Measurements from ENCODE around the gene KMT2B.
A peak's percentile ranks its signal among the peaks of the same experiment; 100 is the strongest.

Gene KMT2B

DNA sequence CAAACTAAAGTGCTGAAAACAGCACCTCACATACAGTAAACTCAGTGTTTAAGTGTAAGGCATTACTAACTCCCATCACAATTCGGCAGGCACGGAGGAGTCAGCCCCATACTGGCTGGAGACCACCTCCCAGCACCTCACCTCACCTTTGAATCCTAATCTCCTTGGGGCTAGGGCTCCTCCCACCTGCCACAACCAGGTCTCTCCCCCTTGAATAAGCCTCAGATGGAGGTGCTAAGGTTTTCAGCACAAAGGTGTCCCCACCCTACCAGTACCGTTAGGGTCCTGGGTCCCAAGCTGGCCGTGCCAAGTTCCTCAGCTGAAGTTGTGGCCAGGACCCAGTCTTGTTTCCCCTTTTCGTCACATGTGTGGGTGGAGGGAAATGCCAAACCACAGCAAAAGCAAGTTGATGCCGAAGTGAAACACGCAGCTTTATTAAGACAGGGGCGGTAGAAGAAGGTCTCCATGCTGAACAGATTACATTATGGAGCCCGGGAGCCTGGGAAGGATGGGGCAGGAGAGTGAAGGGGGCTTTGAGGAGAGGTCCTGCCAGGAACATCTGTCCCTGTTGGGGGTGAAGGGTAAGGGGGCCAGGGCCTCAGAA lies 24.4 kb downstream of the KMT2B start, which contains the start of gene IGFLR1:
Gene IGFLR1 (minus strand): TSS at position 332 of the 604 bp plus-strand sequence. CDS start 1,272 bp downstream, outside the sequence.
- DNase-seq (ENCODE audit: low read depth in 2 of 2) = peak; percentile 65 to 71

DNA sequence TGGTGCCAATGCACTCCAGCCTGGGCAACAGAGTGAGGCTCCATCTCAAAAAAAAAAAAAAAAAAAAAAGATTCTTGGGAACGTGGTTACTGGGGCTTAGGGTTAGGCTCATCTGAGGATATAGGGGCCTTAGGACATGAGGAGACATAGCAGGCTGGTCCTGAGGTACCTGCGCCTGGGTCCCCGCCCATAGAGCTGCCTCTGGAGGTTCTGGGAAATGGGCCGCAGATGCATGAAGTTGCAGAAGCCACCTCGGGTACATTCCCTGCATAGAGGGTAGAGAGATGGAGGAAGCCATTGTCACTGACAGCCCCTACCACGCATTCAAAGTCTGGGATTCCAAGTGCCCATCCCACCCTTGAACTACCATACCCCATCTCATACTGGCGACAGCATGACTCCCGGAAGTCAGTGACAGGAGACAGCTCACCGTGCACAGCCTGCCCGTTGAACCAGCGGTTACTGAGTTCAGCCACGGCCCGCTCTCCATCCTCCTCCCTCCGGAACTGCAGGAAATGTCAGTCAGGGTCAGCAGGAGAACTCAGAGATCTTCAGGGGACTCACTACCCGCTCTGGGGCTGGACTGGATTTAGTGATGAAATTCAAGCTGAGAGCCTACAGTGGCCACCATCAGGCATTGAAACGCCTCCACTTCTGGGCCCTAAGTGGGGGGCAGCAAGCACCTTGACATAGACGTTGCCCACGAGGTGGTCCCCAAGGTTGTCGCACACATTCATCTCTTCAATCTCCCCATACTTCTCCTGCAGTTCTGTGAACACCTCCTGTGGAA lies 26.0 kb downstream of the KMT2B start:
- no peak for DNase-seq (ENCODE audit: low read depth in 2 of 2)

DNA sequence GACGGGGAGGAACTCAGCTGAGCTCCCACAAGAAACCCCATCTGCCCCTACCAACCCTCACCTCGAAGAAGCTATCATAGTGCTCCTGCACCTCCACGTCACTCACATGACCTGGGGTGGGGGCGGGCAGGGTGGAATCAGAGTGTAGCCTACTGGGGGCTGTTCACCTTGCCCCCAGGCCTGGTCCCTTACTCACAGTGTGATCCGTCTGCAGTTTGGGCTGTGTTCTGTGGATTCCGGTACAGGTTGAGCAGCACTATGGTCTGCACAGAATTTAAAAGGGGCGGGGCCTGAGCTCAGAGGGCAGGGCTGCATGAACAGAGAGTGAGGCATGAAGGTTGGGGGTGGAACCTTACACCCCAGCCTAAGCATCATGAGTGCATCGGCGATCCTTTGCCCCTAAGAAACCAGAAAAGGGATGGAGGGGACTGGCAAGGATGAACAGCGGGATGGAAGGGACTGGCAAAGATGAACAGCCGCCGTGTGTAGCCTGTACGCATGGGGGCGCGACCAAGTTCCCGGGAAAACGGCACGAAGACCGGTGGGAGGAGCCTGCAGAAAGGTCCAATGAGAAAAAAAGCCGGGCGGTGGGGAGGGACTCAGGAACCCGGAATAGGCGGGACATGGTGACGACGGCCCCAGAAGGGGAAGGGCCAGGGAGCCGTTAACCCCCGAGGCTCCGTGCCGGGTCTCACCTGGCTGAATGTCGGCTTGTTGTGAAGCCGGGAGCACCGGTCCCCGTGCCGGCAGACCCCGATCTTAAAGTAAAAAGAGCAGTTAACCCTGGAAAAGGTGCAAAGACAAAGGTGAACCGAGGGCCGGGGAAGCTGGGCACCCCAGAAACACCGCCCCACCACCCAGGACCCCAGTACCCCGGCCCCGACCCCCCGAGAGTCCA lies 26.9 kb downstream of the KMT2B start:
- peak; percentile 90 to 91 for DNase-seq (ENCODE audit: low read depth in 2 of 2)

DNA sequence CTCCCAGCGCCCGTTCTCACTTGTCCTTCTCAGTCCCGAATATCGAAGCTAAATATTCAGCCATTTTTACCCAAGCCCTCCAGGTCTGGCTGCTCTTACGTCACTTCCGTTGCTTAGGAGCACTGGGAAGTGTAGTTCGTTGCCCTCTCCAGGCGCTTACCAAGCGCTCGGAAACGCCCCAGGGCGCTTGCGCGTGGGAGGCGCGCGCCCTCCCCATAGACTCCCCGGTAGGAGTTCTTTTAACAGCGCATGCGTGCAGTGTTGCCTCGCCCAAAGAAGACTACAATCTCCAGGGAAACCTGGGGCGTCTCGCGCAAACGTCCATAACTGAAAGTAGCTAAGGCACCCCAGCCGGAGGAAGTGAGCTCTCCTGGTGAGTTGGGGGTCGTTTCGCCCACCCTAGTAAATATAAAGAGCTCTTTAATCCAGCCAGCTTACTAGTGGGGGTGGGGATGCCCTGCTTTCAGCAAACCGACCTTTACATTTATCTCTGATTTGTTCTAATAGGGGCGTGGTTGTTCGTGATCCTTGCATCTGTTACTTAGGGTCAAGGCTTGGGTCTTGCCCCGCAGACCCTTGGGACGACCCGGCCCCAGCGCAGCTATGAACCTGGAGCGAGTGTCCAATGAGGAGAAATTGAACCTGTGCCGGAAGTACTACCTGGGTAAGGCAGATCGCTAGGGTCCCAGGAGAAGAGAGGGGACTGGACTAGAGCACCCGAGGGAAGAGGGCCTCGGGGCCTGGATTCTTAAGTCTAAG lies 27.7 kb downstream of the KMT2B start, which contains the start of the genes PSENEN and U2AF1L4:
Gene PSENEN (plus strand): TSS at position 324 of the 759 bp plus-strand sequence. CDS start 280 bp downstream, at position 604.
Gene U2AF1L4 (minus strand): TSS at position 91 of the 759 bp plus-strand sequence. CDS start 27 bp downstream, at position 64.
- peak; percentile 91 to 93 for DNase-seq (ENCODE audit: low read depth in 2 of 2)

DNA sequence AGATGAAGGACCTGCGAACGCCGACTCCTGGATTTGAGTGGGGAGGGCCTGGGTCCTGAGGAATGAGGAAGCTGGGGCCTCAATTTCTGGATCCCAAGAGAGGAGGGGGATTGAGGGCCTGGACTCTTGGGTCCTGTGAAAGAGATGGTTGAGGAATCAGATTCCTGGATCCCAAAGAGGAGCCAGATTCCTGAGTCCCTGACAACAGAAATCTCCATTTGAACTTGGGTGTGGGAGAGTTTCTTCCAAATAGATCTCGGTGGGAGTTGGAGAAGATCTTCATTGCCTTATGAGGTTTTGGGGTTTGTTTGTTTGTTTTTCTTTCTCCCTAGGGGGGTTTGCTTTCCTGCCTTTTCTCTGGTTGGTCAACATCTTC lies 28.3 kb downstream of the KMT2B start:
- no peak for DNase-seq (ENCODE audit: low read depth in 2 of 2)

DNA sequence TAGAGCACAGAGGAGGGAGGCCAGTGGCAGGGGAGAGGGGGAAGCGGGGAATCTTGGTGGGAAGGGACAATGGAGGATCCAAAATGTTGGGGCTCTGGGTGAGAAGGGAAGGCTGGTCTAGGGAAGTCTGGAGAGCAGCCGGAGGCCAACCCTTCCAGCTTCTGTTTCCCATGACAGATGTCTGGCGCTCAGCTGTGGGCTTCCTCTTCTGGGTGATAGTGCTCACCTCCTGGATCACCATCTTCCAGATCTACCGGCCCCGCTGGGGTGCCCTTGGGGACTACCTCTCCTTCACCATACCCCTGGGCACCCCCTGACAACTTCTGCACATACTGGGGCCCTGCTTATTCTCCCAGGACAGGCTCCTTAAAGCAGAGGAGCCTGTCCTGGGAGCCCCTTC lies 28.7 kb downstream of the KMT2B start:
- no peak for DNase-seq (ENCODE audit: low read depth in 2 of 2)

DNA sequence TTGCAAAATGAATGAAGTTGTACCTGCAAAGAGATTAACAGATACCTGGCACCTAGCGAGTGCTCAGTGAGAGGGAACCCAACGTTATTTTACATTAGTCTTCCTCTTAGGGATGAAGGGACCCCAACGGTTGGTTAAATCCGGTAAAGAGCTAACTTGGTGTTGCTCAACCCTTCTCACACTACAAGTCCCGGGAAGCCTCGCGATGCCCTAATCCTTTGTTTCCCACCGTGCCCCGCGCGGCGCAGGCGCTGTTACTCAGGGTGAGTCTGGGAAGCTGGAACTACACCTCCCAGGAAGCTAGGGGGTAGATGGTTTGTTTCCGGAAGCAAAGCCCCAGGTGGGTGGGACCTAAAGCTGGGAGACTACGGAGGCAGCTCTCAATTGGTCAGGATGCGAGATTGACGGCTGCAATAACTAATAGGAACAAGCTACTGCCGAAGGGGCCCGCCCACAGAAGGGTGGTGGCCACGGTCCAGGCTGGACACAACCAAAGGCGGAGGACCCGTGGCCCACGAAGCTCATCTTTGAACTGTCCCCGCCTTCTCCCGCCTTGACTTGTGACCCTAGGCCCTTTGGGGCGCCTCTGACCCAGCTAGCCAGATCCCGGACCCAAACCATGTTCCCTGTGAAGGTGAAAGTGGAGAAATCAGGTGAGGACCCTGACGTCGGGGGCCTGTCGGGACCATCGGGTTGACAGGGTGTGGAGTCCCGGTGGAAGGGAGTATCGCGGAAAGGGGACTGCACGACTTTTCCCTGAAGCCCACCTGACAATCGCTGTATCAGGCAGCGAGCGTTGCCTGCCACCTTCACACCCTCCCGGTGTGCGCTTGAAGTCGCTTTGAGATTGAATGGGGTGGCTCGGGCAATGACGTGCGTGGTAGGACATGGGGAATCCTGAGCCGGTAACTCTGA lies 30.6 kb downstream of the KMT2B start, which contains the start of gene LIN37:
Gene LIN37 (plus strand): TSS at position 471 of the 915 bp plus-strand sequence. CDS start 149 bp downstream, at position 620.
- DNase-seq (ENCODE audit: low read depth in 2 of 2) = peak; percentile 97 to 98

DNA sequence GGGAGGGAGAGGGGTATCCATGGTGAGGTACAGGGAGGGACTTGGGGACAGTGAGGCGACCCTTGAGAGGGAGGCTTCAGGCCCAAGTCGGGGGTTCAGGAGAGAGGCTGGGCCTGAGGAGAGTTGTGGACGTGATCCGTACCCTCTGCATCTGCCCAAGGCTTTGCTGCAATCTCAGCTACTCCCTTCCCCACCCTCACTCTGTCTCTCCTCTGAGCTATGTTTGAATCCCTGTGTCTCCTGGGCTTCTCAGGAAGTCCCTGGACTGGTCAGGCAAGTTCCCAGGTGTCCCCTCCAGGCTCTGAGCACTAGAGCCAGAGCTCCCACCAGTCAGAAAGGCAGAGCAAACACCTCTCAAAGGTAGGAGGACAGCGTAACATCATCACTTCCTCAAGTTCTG lies 32.4 kb downstream of the KMT2B start:
- DNase-seq (ENCODE audit: low read depth in 2 of 2) = no peak

DNA sequence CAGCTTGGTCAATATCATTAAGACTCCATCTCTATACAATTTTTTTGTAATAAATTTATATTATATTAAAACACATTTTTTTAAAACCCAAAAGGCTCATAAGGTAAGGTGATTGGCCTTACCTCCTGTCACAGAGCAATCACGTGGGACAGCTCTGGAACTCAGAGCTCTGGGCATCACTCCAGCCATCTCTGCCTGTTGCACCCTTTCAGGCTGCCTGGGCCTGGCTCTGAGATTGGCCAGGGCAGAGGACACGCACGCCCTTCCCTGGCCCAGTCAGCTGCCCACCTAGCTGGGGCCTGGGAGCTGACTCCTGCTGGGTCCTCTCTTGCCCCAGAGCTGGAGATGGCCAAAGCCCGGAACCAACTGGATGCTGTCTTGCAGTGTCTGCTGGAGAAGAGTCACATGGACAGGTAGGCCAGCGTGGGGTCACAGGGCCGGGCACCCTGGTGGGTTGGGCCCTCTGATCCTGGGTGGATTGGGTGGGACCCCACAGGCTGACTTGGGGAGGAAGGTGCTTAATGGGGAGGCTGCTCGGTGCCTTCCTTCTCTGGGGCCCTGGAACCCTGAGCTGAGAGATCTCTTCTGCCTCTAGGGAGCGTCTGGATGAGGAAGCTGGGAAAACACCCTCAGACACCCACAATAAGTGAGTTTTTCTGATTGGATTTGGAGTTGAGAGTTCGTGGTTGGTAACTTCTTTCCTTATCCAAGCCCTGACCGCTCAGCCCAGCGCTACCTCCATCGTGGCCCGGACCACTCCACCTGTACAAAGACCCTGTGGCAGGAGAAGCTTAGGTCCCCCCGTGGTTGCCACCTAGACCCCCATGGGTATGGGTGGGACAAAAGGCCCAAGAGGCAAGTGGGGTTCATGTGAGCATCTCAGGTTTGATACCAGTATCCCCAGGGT lies 34.3 kb downstream of the KMT2B start:
- DNase-seq (ENCODE audit: low read depth in 2 of 2) = no peak

DNA sequence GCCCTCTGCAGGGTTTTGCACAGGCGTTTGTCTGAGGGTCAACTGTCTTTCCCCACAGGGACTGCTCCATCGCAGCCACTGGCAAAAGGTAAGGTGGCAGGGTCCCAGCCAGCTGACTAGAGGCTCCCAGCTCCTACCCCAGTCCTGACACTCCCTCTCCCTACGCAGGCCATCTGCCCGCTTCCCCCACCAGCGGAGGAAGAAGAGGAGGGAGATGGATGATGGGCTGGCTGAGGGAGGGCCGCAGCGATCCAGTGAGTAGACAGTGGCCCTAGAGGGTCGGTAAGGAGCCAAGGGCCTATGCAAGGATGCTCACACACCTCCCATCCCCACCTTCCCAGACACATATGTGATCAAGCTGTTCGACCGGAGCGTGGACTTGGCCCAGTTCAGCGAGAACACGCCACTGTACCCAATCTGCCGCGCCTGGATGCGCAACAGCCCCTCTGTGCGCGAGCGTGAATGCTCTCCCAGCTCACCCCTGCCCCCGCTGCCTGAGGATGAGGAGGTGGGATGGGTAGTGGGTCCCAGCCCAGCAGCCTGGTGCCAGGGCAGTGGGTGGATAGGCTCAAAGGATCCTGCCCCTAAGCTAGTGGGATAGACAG lies 35.0 kb downstream of the KMT2B start:
- no peak for DNase-seq (ENCODE audit: low read depth in 2 of 2)

DNA sequence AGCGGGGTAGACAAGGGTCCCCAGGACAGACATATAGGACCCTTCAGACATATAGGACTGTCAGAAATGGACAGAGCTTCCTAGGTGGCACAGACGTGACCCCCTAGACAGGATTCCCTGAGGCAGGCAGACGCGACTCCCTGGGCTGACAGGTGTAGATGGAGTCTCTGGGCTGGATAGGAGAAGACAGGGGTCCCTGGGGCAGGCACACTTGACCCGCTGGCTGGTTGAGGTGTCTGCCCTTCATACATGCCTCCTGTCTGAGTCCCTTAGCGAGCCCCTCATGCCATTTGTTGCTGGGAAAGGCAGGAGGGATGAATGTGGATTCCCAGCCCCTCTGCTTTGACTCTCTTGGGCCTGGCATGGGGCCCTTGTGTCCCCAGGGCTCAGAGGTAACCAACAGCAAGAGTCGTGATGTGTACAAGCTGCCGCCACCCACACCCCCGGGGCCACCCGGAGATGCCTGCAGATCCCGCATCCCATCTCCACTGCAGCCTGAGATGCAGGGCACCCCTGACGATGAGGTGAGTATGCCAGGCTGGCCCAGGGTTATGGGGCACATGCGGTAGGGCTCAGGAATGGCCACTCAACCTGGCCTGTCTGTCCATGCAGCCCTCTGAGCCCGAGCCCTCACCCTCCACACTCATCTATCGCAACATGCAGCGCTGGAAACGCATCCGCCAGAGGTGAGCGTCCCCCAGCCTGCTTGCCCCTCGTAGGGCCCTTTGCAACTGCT lies 36.0 kb downstream of the KMT2B start:
- DNase-seq (ENCODE audit: low read depth in 2 of 2) = no peak

DNA sequence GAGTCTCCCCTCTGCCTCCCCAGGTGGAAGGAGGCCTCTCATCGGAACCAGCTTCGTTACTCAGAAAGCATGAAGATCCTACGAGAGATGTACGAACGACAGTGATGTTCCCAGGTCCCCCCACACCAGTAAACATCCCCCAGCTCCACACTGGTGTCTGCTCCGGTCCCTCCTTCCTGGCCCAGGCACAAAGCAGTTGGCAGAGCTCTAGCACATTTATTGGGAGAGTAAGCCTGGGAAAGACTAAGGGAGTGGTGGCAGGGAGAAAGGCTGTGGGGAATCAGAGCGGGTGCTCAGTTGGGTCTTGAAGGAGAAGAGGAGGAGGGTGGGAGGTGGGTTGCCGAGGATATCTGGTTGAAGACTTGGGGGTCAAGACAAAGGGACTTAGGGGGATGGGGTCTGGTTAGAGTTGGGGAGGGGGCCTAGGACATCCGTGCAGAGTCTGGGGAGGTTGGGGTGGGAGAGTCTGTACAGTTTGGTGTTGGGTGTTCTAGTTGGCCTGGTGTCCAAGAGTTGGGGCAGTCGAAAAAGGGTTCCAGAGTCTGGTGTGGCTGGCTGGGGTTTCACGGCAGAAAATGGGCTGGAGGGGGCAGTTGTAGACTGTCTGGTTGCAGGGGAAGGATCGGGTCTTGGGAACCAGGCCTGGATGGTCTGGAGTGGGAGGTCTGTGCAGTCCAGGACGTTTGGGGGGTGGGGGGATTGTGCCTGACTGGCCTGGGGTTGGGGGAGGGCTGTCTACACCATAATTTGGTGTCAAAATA lies 36.7 kb downstream of the KMT2B start:
- DNase-seq (ENCODE audit: low read depth in 2 of 2) = no peak

DNA sequence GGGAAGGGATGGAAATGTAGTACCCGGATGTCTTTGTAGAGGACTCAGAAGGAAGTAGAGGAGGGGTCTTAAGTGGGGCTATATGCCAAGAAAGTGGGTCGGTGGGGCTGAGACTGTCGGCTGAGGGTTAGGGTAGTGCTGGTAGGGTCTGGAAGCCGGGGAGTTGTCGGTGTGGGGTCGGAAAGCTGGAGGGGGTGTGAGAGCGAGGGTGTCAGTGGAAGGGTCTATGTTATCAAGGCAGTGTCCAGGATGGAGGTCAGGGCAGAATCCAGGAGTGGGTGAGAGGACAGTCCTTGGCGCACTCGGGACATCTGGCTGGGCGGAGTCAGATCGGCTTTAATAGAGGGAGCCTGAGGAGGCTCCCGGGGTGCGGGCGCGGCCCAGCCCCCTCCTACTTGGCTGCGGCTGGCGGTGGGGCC lies 37.3 kb downstream of the KMT2B start:
- no peak for DNase-seq (ENCODE audit: low read depth in 2 of 2)

DNA sequence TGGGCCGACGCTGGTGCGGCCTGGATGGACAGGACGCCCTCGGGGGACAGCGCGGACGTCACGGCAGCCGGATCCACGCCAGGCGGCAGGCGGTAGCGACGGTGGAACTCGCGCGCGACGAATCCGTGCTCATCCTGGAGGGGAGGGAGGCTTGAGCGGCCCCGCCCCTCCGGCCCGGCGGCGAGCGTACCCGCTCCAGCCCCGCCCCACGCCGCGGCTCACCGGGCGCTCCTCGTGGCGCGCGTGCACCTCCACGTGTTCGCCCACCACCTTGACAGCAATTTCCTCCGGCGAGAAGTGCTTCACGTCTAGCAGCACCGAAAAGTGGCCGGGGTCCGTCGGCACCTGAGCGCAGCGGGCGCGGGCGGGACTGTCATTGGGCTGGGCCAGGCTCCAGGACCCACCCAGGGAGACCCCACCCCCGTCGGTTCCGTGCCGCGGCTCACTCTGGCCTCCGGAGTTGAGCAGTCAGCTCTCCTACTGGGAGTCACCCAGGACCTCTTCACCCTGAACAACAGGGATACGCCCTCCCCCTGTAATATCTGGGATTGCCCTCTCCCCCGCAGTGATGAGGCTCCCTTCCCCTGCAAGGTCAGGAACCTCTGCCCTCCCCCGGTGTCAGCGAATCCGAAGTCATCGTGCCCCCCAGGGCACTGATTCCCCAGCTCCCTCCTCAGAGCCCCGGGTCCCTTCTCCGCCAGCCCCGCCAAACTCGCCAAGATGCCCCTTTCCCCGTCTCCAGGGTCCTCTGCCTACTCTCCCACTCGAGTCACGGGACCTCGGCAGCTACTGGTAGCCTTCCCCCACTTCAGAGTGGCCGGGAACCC lies 38.0 kb downstream of the KMT2B start:
- peak in 1 of 2 donors; percentile 56 for DNase-seq (ENCODE audit: low read depth in 2 of 2)

DNA sequence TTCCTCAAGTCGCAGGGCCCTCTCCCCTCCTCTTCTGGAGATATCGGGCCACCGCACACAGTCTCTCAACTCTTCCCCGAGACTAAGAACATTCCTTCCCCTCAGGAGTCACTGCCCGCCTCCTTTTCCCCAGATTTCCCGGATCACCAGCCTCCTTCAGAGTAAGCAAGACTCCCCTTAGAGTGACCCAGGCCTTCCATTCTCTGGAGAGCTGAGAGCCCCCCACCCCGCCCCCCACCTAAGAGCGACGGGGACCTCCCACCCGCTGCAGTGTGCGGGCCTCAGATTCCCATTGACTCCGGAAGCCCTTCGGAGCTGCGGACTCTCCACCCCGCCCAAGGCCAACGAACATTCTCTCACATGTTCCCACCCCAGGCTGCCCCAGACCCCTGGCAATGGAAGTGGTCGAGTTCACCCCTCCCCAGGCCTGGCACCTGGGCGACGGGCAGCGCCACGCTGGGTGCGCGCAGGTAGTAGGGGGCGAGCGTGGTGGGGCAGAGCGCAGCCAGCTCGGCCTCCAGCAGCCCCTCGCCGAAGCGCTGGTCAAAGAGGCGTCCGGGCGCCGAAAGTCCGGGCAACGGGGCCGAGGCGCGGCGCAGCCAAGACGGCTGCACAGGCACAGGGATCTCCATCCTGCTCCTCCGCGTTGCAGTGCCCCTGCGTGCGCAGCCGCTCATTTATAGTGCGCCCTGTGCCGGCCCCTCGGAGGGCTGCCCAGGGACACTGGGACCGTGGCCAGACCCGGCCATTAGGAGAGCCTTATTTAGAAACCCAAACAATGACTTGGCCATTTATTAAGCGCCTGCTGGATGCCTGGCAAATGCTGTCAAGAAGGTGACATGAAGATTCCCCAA lies 38.8 kb downstream of the KMT2B start, which contains the start of gene HSPB6:
Gene HSPB6 (minus strand): TSS at position 653 of the 854 bp plus-strand sequence. CDS start 21 bp downstream, at position 632.
- DNase-seq (ENCODE audit: low read depth in 2 of 2) = no peak
